BE2C (cell line): ENCODE data around the gene GPR62.

Source experiments
- DNase-seq: peaks from one replicate; pipeline ENCODE4 v3.0.0-alpha.2; 2020
- H3K27me3 ChIP-seq: fragments of 250-450 bp; sonication (Bioruptor Pico); 2 replicates; pipeline ENCODE4 v1.5.1; 2020; ENCODE audit warnings: mild to moderate bottlenecking
- H3K36me3 ChIP-seq: fragments of 250-450 bp; sonication (Bioruptor Pico); 2 replicates; pipeline ENCODE4 v1.5.1; 2020; ENCODE audit warnings: mild to moderate bottlenecking
- H3K4me1 ChIP-seq: fragments of 250-450 bp; sonication (Bioruptor Pico); 2 replicates; pipeline ENCODE4 v1.5.1; 2020
- H3K4me3 ChIP-seq: 2 replicates; pipeline ENCODE4 v1.5.1; 2011; ENCODE audit warnings: low read depth, low read length
- H3K9me3 ChIP-seq: fragments of 250-450 bp; sonication (Bioruptor Pico); 2 replicates; pipeline ENCODE4 v1.5.1; 2020
- TF ChIP-seq, protein P1 (sequence below): IDR thresholded peaks from 2 replicates; pipeline ENCODE4 v1.5.1; 2012; ENCODE audit warnings: mild to moderate bottlenecking, low read depth, low read length

Gene GPR62

DNA sequence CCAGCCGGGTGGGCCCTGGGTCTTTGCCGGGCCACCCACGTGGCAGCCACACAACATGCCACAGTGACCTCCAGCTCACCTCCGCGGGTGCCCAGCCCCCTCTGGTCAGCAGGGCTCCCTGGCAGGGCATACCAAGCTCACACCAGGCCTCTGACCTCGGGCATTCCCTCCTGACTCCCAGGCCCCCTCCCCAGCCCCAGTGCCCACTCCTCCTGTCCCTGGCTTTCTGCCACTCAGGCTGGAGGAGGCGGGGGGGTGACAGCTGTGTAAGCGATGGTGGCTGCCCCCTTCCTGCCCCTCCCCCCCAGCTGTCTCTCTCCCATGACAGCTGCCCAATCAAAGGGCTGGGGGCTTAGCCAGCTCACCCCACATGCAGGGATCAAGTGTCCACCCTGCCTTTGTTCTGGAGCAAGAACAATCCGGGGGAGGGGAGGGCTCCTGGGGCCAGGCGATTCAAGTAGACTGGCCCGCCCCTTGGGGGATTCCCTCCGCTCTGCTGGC lies 8.8 kb downstream of the GPR62 start:
- H3K27me3 ChIP-seq: no peaks in the 10 kb centered on the region
- TF ChIP-seq, protein P1, sequence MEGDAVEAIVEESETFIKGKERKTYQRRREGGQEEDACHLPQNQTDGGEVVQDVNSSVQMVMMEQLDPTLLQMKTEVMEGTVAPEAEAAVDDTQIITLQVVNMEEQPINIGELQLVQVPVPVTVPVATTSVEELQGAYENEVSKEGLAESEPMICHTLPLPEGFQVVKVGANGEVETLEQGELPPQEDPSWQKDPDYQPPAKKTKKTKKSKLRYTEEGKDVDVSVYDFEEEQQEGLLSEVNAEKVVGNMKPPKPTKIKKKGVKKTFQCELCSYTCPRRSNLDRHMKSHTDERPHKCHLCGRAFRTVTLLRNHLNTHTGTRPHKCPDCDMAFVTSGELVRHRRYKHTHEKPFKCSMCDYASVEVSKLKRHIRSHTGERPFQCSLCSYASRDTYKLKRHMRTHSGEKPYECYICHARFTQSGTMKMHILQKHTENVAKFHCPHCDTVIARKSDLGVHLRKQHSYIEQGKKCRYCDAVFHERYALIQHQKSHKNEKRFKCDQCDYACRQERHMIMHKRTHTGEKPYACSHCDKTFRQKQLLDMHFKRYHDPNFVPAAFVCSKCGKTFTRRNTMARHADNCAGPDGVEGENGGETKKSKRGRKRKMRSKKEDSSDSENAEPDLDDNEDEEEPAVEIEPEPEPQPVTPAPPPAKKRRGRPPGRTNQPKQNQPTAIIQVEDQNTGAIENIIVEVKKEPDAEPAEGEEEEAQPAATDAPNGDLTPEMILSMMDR: no peak
- no peaks in the 10 kb centered on the region for H3K36me3 ChIP-seq
- peaks cover 2% of the 10 kb centered on the region; the same call in 1 of the 2 replicates for H3K4me1 ChIP-seq
- H3K4me3 ChIP-seq: no peak overlapping the region
- no peak for DNase-seq
- no peaks in the 10 kb centered on the region for H3K9me3 ChIP-seq

DNA sequence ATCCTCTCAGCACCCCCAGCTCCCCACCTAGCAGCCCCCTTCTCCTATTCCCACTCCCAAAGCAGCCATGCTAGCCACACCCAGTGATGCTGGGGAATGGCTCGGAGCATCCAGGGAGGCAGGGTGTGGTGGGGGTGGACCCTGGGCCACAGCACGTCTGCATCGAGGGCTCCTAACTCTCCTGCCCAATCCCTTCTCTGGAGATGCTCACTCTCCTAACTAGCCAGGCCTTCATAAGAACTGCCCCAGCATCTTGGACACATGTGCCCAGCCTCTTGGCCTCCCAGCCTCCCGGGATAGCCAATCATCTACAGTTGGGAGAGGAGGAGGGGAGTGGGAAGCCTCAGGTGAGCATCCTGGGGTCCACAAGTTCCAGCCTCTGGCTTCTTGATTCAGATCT lies 9.3 kb downstream of the GPR62 start:
- Histone ChIP-seq H3K36me3 (no peaks in the 10 kb centered on the region), H3K27me3 (no peaks in the 10 kb centered on the region), H3K4me3 (no peak overlapping the region), H3K9me3 (no peaks in the 10 kb centered on the region), H3K4me1 (peaks cover 2% of the 10 kb centered on the region; the same call in 1 of the 2 replicates)
- DNase-seq: no peak
- TF ChIP-seq, protein P1: no peak

DNA sequence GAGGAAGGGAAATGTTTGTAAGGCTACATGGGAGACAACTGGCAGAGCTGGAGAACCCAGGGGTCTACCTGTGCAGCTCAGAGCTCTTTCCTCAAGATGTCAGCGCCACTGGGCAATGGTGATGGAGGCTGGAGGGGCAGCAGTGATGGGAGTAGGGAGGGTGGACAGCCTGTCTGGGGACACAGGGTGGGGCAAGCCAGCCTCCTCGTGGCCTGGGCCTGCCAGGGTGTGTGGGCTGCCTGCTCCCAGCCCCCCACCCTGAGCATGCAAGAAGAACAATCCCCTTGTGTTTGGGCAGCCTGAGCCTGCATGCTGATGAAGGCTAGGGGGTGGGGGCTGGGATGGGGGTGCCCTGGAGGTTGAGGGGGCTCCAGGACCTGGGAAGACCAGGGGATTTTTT lies 10.8 kb downstream of the GPR62 start:
- TF ChIP-seq, protein P1: no peak
- Histone ChIP-seq H3K9me3 (no peaks in the 10 kb centered on the region), H3K36me3 (no peaks in the 10 kb centered on the region), H3K4me3 (peak overlapping the region; percentile 77), H3K27me3 (no peaks in the 10 kb centered on the region), H3K4me1 (peaks cover 2% of the 10 kb centered on the region; the same call in 1 of the 2 replicates)
- no peak for DNase-seq

GRCh38 chr3:51966486-51966885 lies 11.3 kb downstream of the GPR62 start:
- no peak for DNase-seq
- Histone ChIP-seq H3K4me1 (peaks cover 2% of the 10 kb centered on the region; the same call in 1 of the 2 replicates), H3K36me3 (no peaks in the 10 kb centered on the region), H3K9me3 (no peaks in the 10 kb centered on the region), H3K27me3 (no peaks in the 10 kb centered on the region), H3K4me3 (peak overlapping the region; percentile 77)
- TF ChIP-seq, protein P1: no peak

DNA sequence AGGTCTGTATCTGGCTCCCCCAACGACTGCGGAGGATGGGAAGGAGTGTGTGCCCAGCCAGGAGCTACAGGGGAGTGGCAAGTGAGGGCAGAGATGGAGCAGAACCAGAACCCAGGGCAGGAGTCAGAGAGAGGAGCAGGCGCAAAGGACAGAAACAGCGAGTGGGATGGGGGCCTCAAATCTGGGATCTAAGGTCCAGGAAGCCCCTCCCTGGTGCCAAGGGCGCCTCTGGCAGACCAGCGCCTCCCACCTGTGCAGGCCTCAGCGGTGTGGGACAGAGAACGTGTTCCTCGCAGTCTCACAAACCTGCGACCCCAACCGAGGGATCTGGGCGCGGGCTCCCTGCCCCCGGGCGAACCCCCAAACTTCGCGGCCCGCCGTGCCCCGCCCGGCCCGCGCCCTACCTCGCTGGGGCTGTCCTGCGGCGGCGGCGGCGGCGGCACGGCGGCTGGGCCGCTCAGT lies 11.8 kb downstream of the GPR62 start:
- Histone ChIP-seq H3K36me3 (no peaks in the 10 kb centered on the region), H3K4me3 (peak overlapping the region; percentile 77), H3K9me3 (no peaks in the 10 kb centered on the region), H3K27me3 (no peaks in the 10 kb centered on the region), H3K4me1 (peaks cover 2% of the 10 kb centered on the region; the same call in 1 of the 2 replicates)
- DNase-seq: no peak
- TF ChIP-seq, protein P1: no peak

DNA sequence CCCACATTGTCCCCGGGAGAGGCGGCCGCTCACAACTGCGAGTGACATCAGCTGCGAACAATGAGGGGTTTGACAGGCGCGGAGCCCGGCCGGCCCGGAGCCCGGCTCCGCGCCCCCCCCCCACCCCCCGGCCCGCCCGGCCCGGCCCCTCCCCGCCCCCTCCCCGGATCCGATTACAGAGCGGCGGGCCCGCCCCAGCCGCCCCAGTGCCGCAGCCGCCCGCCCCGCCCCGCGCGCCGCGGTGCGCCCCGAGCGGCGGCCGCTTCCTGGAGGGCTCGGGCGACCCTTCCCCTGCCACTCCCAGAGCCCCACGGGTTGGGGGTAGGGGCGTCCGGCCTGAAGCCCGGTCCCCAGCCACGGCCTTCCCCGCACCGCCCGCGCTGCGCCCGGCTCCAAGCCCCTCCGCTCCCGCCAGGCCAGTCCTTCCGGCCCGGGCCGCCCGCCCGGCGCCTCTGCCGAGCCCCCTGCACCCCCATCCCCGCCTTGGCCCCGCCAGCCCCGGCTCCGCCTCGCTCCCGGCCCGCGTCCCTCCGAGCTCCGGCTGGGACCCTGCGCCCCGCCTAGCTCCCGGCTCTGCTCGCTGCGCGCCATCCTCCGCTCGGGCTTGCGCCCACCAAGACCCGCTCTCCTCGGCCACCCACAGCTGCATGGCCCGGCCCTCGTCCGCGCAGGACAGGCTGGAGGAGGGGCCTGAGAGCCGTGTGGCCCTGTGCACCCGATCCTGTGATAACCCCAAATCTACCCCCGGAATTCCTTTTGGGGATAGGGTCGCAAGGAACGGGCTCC lies 12.4 kb downstream of the GPR62 start, which contains the start of gene PCBP4:
TSS of gene PCBP4 (minus strand) at position 71 of the 786 bp plus-strand sequence. CDS start 6,214 bp downstream, outside the sequence.
- DNase-seq: peak; percentile 59
- Histone ChIP-seq H3K9me3 (no peaks in the 10 kb centered on the region), H3K36me3 (no peaks in the 10 kb centered on the region), H3K4me1 (peaks cover 2% of the 10 kb centered on the region; the same call in 1 of the 2 replicates), H3K4me3 (peak within 1 kb of the TSS; percentile 77), H3K27me3 (no peaks in the 10 kb centered on the region)
- TF ChIP-seq, protein P1: no peak
